HG03196 (cell line): ENCODE data around the gene TEX53.

Source experiments
- ATAC-seq: cut with Tn5 transposase; IDR thresholded peaks from one replicate; pipeline ENCODE4 v1.9.1; 2021; ENCODE audit not compliant: unreplicated experiment

The TEX53 gene

GRCh38 chr9:114607671-114608524, 49.7 kb downstream of the TEX53 start:
- peak; percentile 34 for ATAC-seq

- ATAC-seq = no peak
These were observed 50.9 kb downstream of the TEX53 start for GRCh38 chr9:114606597-114607207.
